Osteoblast (primary cell): Measurements from ENCODE around the gene MAP3K5. TPM values are rescaled to one million over a fixed set of nuclear protein-coding genes. Genes with fewer than 3 reads are reported as not detected.
"Not testable (repeated sequence)": the region's sequence is repeated elsewhere in the genome, so short reads cannot be mapped to it uniquely, and the experiment has no call there.

ENCODE experiments used
- DNase-seq: peaks from one replicate; pipeline ENCODE4 v3.0.0; 2011; ENCODE audit warnings: low spot score, mixed read lengths; ENCODE audit not compliant: insufficient read length; ENCODE audit errors: missing footprints
- H2AFZ ChIP-seq: 2 replicates; pipeline ENCODE4 v1.6.0; 2011; ENCODE audit warnings: mild to moderate bottlenecking, low read length
- H3K27ac ChIP-seq: 2 replicates; pipeline ENCODE4 v1.5.1; 2011; ENCODE audit warnings: mild to moderate bottlenecking, low read depth, low read length, moderate library complexity
- H3K27me3 ChIP-seq: 2 replicates; pipeline ENCODE4 v1.6.0; 2012; ENCODE audit warnings: mild to moderate bottlenecking, control low read depth, inconsistent platforms, low read length, moderate library complexity; ENCODE audit not compliant: insufficient read depth
- H3K36me3 ChIP-seq: 2 replicates; pipeline ENCODE4 v1.5.1; 2011; ENCODE audit warnings: mild to moderate bottlenecking, low read length, control low read depth, moderate library complexity; ENCODE audit not compliant: insufficient read depth
- H3K4me1 ChIP-seq: 2 replicates; pipeline ENCODE4 v1.5.1; 2011; ENCODE audit warnings: mild to moderate bottlenecking, low read length, control low read depth, moderate library complexity; ENCODE audit not compliant: insufficient read depth
- H3K4me2 ChIP-seq: 2 replicates; pipeline ENCODE4 v1.6.0; 2011; ENCODE audit warnings: mild to moderate bottlenecking, low read length; ENCODE audit not compliant: insufficient read depth
- H3K4me3 ChIP-seq: fragments of 200-600 bp; sonication (generic); 3 replicates; pipeline ENCODE4 v1.5.1; 2012; ENCODE audit warnings: mild to moderate bottlenecking, low read length, inconsistent platforms; ENCODE audit not compliant: insufficient read depth
- H3K79me2 ChIP-seq: 2 replicates; pipeline ENCODE4 v1.6.0; 2012; ENCODE audit warnings: mild to moderate bottlenecking, low read length, control low read depth, inconsistent platforms; ENCODE audit not compliant: insufficient read depth
- H3K9me3 ChIP-seq: 2 replicates; pipeline ENCODE4 v1.5.1; 2011; ENCODE audit warnings: low read depth, low read length, control low read depth
- H4K20me1 ChIP-seq: 2 replicates; pipeline ENCODE4 v1.6.0; 2012; ENCODE audit warnings: mild to moderate bottlenecking, low read length, control low read depth; ENCODE audit not compliant: insufficient read depth
- CTCF ChIP-seq: IDR thresholded peaks from 2 replicates; pipeline ENCODE4 v1.5.1; 2011; ENCODE audit warnings: mild to moderate bottlenecking, low read depth, low read length, moderate library complexity; ENCODE audit errors: extremely low read depth
- total RNA-seq: library from RNA; depleted of rRNA; stranded (reverse); fragments of >200 nt; gene quantifications from 2 replicates; pipeline ENCODE4 v1.2.3, GENCODE V29; 2012

The MAP3K5 gene
- total RNA-seq, 1 donor, result 8.3 TPM

- H3K9me3 ChIP-seq, result no peaks in the 10 kb centered on the region
- H4K20me1 ChIP-seq, result no peaks in the 10 kb centered on the region
- H3K4me3 ChIP-seq, result no peak overlapping the region
- peaks cover 2% of the 10 kb centered on the region for H3K36me3 ChIP-seq
- no peaks in the 10 kb centered on the region for H3K27me3 ChIP-seq
- peak overlapping the region; percentile 97 for H3K27ac ChIP-seq
- DNase-seq, result no peak
- peak overlapping the region; percentile 68 for H3K4me2 ChIP-seq
- peak overlapping the region; percentile 82 for H2AFZ ChIP-seq
- no peak for TF ChIP-seq CTCF
- H3K4me1 ChIP-seq, result peaks cover 25% of the 10 kb centered on the region
- H3K79me2 ChIP-seq, result no peaks in the 10 kb centered on the region
Measured at GRCh38 chr6:136594671-136595070, 197.6 kb downstream of the MAP3K5 start.

DNA sequence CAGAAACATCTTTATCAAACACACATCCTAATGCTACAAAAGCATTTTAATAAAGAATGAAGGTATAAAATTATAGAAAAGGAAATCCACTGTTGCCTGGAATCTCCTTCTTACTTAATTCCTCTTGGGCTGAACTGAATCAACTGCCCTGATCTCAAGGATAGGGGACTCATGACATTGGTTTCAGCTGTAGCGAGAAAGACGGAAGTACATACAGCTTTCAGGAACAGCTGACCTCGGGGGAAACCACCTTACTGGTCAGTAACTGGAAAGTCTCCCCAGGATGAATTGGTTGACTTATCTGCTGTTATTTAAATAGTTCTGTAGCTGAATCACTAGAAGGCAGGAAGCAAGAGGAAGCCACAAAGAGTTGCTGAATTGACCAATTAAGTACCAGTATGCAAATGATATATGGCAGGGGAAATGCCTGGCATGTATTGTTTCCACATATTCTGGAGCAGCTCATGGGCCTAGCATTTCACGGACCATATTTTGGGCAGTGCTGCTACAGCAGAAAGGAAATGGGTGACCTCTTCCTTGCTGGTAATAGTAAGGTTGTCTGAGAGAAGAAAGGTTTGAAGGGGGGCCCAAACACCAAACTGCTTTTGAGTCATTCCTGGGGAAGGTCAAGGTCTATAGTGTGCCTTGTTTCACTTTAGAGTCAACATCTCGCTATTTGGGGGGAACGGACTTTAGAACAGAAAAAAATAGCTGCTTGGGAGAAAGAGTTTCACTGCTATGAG, 198.4 kb downstream of the MAP3K5 start:
- Histone ChIP-seq H3K4me3 (peak overlapping the region; percentile 31), H3K27me3 (no peaks in the 10 kb centered on the region)

GRCh38 chr6:136592930-136593673, 199.2 kb downstream of the MAP3K5 start:
- Histone ChIP-seq H3K9me3 (no peaks in the 10 kb centered on the region), H3K79me2 (no peaks in the 10 kb centered on the region), H4K20me1 (no peaks in the 10 kb centered on the region), H3K4me2 (peak overlapping the region; percentile 63), H3K27me3 (no peaks in the 10 kb centered on the region), H2AFZ (peak overlapping the region; percentile 26), H3K27ac (peak overlapping the region; percentile 97), H3K4me3 (no peak overlapping the region), H3K4me1 (peaks cover 25% of the 10 kb centered on the region), H3K36me3 (peaks cover 4% of the 10 kb centered on the region)
- TF ChIP-seq CTCF, result no peak
- DNase-seq, result no peak

More for the DNA sequence above, 198.4 kb downstream of the MAP3K5 start:
- peaks cover 4% of the 10 kb centered on the region for H3K36me3 ChIP-seq
- H4K20me1 ChIP-seq, result no peaks in the 10 kb centered on the region
- no peaks in the 10 kb centered on the region for H3K79me2 ChIP-seq
- peak overlapping the region; percentile 82 for H2AFZ ChIP-seq
- H3K9me3 ChIP-seq, result no peaks in the 10 kb centered on the region
- H3K4me2 ChIP-seq, result peak overlapping the region; percentile 68
- H3K4me1 ChIP-seq, result peaks cover 25% of the 10 kb centered on the region
- peak; percentile 93 for DNase-seq
- TF ChIP-seq CTCF, result no peak
- peak overlapping the region; percentile 97 for H3K27ac ChIP-seq

DNA sequence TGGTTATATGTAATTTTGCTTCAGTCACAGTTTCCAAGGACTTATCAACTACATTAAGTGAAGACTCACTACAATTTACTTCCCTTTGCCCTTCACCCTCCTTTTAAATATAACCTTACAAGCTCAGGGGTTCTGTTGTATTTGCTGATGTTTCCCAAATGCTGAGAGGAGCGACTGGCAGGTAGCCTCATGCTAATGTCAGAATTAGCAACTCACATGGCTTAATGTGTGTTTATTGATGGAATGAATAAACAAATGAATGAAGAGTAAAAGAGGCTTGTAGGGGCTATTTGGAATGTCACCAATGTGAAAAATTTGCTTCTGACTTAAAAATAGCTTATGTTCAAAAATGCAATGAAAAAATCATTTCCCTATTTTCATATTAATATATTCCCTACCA, 200.7 kb downstream of the MAP3K5 start:
- peaks cover 29% of the 10 kb centered on the region for H3K4me1 ChIP-seq
- no peak for TF ChIP-seq CTCF
- no peak overlapping the region for H3K4me2 ChIP-seq
- no peaks in the 10 kb centered on the region for H4K20me1 ChIP-seq
- DNase-seq, result no peak
- no peaks in the 10 kb centered on the region for H3K27me3 ChIP-seq
- H3K9me3 ChIP-seq, result no peaks in the 10 kb centered on the region
- no peak overlapping the region for H2AFZ ChIP-seq
- H3K27ac ChIP-seq, result no peak overlapping the region
- H3K79me2 ChIP-seq, result no peaks in the 10 kb centered on the region
- no peak overlapping the region for H3K4me3 ChIP-seq
- peaks cover 4% of the 10 kb centered on the region for H3K36me3 ChIP-seq

GRCh38 chr6:136590846-136591245, 201.4 kb downstream of the MAP3K5 start:
- peaks cover 35% of the 10 kb centered on the region for H3K4me1 ChIP-seq
- H3K4me2 ChIP-seq, H3K36me3 ChIP-seq, H3K9me3 ChIP-seq, H3K4me3 ChIP-seq, H3K27ac ChIP-seq, H3K79me2 ChIP-seq, H2AFZ ChIP-seq, DNase-seq, H3K27me3 ChIP-seq, H4K20me1 ChIP-seq: not testable (repeated sequence)
